ENCODE data around the gene PRPF40A.

DNA sequence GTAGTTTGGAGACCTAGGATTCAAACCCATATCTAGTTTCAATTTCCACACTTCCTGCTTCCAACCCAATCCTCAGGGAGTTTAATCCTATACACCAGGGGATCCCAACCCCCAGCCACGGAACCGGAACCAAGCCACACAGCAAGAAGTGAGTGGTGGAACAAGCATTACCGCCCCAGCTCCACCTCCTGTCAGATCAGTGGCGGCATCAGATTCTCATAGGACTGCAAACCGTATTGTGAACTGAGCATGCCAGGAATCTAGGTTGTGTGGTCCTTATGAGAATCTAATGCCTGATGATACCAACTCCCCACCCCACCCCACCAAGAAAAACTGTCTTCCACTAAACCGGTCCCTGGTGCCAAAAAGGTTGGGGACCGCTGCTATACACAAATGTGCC lies 52.5 kb downstream of the PRPF40A start:
- TF ChIP-seq EZH2 (IDR thresholded peaks at IDR 0.05; ENCODE audit: insufficient read depth, poor library complexity, severe bottlenecking), result no peak
- no peak for TF ChIP-seq EZH2phosphoT487 (IDR thresholded peaks at IDR 0.05; ENCODE audit: insufficient read depth, low read depth)
